GM18508 (cell line): Measurements from ENCODE around the gene PPP1R2.
"Not testable (repeated sequence)": the region's sequence is repeated elsewhere in the genome, so short reads cannot be mapped to it uniquely, and the experiment has no call there.

Experiments
- ATAC-seq: cut with Tn5 transposase; IDR thresholded peaks from one replicate; pipeline ENCODE4 v1.9.1; 2021; ENCODE audit warnings: moderate number of reproducible peaks; ENCODE audit not compliant: insufficient read depth, unreplicated experiment

The PPP1R2 gene

GRCh38 chr3:195542316-195542697, 818 bp downstream of the PPP1R2 start:
- no peak for ATAC-seq

GRCh38 chr3:195540511-195540910, 2.6 kb downstream of the PPP1R2 start:
- no peak for ATAC-seq

- no peak for ATAC-seq
Observed at GRCh38 chr3:195540027-195540426, 3.1 kb downstream of the PPP1R2 start.

GRCh38 chr3:195539479-195539878, 3.6 kb downstream of the PPP1R2 start:
- no peak for ATAC-seq

GRCh38 chr3:195537995-195538394, 5.1 kb downstream of the PPP1R2 start:
- peak; percentile 41 for ATAC-seq

- ATAC-seq: no peak
Observed at GRCh38 chr3:195535293-195535692, 7.8 kb downstream of the PPP1R2 start.

GRCh38 chr3:195532834-195533233, 10.3 kb downstream of the PPP1R2 start:
- no peak for ATAC-seq

- no peak for ATAC-seq
Observed at GRCh38 chr3:195532345-195532744, 10.8 kb downstream of the PPP1R2 start.

GRCh38 chr3:195531683-195532082, 11.4 kb downstream of the PPP1R2 start:
- ATAC-seq: no peak

- ATAC-seq: no peak
Observed at GRCh38 chr3:195526492-195526891, 16.6 kb downstream of the PPP1R2 start.

- ATAC-seq: no peak
Observed at GRCh38 chr3:195524171-195524896, 18.8 kb downstream of the PPP1R2 start.

GRCh38 chr3:195522254-195523023, 20.7 kb downstream of the PPP1R2 start:
- no peak for ATAC-seq

GRCh38 chr3:195517030-195517429, 26.1 kb downstream of the PPP1R2 start:
- ATAC-seq: no peak

GRCh38 chr3:195514610-195515235, 28.4 kb downstream of the PPP1R2 start:
- not testable (repeated sequence) for ATAC-seq

- no peak for ATAC-seq
Observed at GRCh38 chr3:195512798-195513345, 30.3 kb downstream of the PPP1R2 start.

- ATAC-seq: no peak
Observed at GRCh38 chr3:195511136-195511535, 32.0 kb downstream of the PPP1R2 start.

- no peak for ATAC-seq
Observed at GRCh38 chr3:195508185-195508584, 34.9 kb downstream of the PPP1R2 start.

- ATAC-seq: no peak
Observed at GRCh38 chr3:195475614-195476013, 67.5 kb downstream of the PPP1R2 start.

GRCh38 chr3:195475116-195475515, 68.0 kb downstream of the PPP1R2 start:
- not testable (repeated sequence) for ATAC-seq

- no peak for ATAC-seq
Observed at GRCh38 chr3:195468841-195469240, 74.3 kb downstream of the PPP1R2 start.

GRCh38 chr3:195468391-195468776, 74.7 kb downstream of the PPP1R2 start:
- ATAC-seq: no peak
